Adipose tissue (tissue), 3 donors: ENCODE data around the gene STYXL1. TPM values are rescaled to one million over a fixed set of nuclear protein-coding genes. Genes with fewer than 3 reads are reported as not detected.
"Not testable (repeated sequence)": the region's sequence is repeated elsewhere in the genome, so short reads cannot be mapped to it uniquely, and the experiment has no call there.

Experiments used
- H3K27ac ChIP-seq: one replicate; pipeline ENCODE4 v1.5.1; 2013; ENCODE audit warnings: low read depth, low read length
- WGBS, 3 donors: extraction: QIAGEN DNeasy Blood & Tissue Kit; methylation state at CpG; one replicate each; pipeline ENCODE4 v1.1.7; 2013; 5-methylcytosine and 5-hydroxymethylcytosine counted together
- polyA plus RNA-seq, 3 donors: library from polyadenylated mRNA; stranded (reverse); fragments of 200-250 nt; gene quantifications; one replicate each; pipeline ENCODE4 v1.2.3, GENCODE V29; 2013
- donor health status: healthy with polysubstance abuse.
- donor health status: Bipolar disorder and iron deficiency.
- donor health status: healthy.

STYXL1 gene
- polyA plus RNA-seq, 3 donors, result 19.1 to 43.9 (median 34.9) TPM

DNA sequence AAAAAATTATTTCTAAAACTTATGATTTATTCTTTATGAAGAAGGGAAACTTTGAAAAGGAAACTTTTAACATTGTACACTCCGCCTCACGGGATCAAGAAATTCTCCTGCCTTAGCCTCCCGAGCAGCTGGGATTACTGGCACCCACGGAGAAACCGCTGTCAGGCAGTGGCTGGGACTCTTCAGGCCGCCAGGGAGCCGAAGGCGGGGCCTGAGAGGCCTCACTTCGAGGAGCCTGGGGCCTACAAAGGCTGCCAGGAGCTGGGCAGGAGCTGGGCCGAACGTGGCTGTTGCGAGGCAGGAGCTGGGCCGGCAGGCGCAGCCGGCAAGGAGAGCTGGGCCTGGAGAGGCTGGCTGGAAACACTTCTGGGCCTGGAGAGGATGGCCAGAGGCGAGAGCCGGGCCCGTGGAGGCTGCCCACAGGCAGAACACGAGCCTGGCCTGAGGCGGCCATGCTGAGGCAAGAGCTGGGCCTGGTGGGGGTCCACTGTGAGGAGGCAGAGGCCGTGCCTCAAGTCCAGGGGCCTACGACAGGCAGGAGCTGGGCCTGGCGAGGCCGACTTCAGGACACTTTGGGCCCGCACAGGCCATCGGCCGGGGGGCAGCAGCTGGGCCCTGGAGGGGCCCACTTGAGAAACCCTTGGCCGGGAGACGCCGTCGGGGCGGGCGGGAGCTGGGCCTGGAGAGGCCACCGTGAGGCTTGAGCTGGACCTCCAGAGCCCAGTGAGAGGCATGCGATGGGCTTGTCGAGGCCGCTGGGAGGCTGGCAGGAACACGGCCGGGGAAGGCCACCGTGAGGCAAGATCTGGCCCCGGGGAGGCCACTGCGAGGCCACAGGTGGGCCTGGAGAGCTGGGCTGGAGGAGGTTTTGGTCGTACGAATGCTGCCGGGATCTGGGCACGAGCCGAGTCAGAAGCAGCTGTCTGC lies 23.8 kb upstream of the STYXL1 start:
- H3K27ac ChIP-seq, result no peak overlapping the region
- 86 to 92% (median 89%) methylated on average over 45 to 47 of the region's 47 CpGs for WGBS, 3 donors

DNA sequence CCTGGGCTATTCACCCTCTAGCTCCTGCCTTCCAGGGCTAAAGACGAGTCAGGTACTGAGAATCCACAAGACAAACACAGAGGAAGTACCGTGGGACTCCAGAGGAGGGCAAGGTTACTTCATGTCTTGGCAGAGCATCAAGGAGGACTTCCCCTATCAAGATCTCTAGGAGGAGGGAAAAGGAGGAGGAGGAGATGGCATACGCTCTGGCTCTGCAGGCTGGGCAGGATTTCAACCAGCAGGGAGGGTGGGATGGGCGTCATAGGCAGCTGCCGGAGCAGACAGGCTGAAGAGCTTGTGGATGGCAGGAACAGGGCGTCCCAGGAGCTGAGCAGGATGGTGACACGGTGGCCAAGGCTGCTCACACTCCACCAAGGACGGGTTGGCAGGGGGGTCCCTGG lies 21.4 kb upstream of the STYXL1 start:
- WGBS, 3 donors, result 24 to 31% (median 28%) methylated on average over 8 of the region's 8 CpGs
- H3K27ac ChIP-seq, result no peak overlapping the region

- WGBS, 3 donors, result 81 to 93% (median 92%) methylated on average over 14 of the region's 14 CpGs
- no peak overlapping the region for H3K27ac ChIP-seq
Observed at GRCh38 chr7:76066716-76067503, 19.1 kb upstream of the STYXL1 start.

GRCh38 chr7:76065016-76065612 lies 17.3 kb upstream of the STYXL1 start:
- 92 to 96% (median 93%) methylated on average over 14 of the region's 14 CpGs for WGBS, 3 donors
- no peak overlapping the region for H3K27ac ChIP-seq

DNA sequence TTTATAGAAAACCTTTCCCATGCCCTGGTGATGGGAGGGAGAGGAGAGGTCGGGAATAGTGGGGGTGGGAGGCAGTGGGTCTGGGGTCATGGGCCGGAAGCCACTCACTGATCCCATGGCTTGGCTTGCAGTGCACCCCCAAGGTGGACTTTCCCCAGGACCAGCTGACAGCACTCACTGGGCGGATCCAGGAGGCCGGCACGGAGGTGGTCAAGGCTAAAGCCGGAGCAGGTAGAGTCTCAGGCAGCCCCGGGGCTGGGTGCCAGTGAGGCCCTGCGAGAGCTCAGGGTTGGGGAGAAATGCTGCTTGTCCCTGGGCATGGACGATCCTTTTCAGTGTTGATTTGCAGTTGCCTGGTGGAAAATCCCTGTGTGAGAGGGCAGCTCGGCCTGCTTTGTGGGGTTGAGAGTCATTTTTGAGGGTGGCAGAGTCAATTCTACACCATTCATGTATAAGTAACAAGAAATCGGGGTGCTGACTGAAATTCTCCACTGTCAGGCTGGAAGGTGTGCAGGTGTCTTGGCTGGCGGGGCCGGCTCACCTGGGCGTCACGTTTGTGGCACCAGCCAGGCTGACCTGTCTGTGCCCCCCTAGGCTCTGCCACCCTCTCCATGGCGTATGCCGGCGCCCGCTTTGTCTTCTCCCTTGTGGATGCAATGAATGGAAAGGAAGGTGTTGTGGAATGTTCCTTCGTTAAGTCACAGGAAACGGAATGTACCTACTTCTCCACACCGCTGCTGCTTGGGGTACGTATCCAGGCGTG lies 16.6 kb upstream of the STYXL1 start:
- WGBS, 3 donors, result 92 to 97% (median 95%) methylated on average over 24 of the region's 24 CpGs
- no peak overlapping the region for H3K27ac ChIP-seq

DNA sequence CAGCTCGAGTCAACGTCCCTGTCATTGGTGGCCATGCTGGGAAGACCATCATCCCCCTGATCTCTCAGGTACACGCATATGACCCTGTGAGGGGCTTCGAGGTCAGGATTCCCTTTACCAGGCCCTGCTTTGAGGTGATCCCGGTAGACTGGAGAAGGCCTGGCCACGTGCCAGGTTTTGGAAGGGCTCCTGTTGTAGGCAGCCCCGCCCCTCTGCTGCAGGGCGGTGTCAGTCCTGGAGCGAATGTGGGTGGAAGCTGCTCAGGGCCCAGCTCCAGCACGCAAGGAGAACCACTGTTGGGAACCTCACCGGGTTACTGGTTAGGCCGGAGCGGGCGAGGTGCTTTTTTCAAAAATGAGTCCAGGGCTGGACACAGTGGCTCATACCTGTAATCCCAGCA lies 15.7 kb upstream of the STYXL1 start:
- no peak overlapping the region for H3K27ac ChIP-seq
- WGBS, 3 donors, result 69 to 78% (median 77%) methylated on average over 14 of the region's 14 CpGs

DNA sequence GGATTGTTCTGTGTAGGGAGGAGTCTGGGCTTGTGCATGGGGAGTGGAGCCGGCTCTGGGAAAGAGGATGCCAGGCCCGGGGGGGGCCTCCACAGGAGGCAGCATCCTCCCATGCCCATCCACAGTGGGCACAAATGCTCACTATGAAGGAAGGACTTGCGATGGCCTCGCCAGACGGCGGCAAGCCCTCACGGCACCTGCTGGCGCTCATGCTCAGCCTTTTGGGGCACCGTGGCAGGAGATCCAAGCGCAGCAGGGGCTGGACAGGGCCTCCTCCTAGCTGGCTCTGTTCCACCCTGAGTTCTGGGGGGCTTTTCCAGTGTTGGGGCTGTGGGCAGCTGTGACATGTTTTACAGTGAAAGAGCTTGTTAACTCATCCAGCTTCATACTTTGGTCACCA lies 15.3 kb upstream of the STYXL1 start:
- H3K27ac ChIP-seq, result no peak overlapping the region
- 93 to 97% (median 94%) methylated on average over 10 of the region's 10 CpGs for WGBS, 3 donors

- no peak overlapping the region for H3K27ac ChIP-seq
- WGBS, 3 donors, result 93 to 96% (median 95%) methylated on average over 15 of the region's 15 CpGs
Observed at GRCh38 chr7:76062254-76062653, 14.5 kb upstream of the STYXL1 start.

DNA sequence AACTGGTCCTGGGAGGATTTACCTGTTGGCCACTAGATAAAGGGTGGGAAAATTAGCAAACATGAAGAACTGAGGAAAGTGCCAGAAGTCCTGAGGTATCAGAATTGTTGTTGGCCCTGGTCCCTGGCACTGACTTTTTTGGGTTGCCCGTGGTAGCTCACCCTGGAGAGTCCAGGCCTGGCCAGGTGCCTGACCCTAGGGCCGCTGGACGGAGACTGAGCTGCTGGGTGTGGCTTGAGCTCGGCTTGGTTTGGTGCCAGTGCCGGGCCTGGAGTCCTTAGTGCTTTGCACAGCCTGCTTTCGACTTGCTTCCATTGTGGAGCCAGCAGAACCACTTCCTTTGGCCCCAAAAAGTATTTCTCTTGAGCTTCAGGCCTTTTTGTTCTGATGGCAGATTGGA lies 13.0 kb upstream of the STYXL1 start:
- WGBS, 3 donors, result 57 to 63% (median 61%) methylated on average over 6 of the region's 6 CpGs

GRCh38 chr7:76058745-76059144 lies 10.9 kb upstream of the STYXL1 start:
- 80 to 96% (median 94%) methylated on average over 7 of the region's 7 CpGs for WGBS, 3 donors

More for the DNA sequence above, 13.0 kb upstream of the STYXL1 start:
- H3K27ac ChIP-seq, result no peak overlapping the region

DNA sequence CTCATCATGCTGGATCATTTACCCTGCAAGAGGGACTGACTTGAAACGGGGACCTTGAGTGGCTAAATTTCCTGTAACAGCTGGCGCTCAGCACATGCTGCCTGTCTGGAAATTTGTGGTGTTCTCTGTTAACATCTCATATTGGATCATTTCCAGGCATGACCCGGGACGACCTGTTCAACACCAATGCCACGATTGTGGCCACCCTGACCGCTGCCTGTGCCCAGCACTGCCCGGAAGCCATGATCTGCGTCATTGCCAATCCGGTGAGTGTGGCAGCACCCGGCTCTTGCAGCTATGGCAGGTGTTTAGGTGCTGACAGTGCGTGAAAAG lies 10.0 kb upstream of the STYXL1 start:
- H3K27ac ChIP-seq, result no peak overlapping the region
- WGBS, 3 donors, result 49 to 85% (median 82%) methylated on average over 11 of the region's 11 CpGs

More at GRCh38 chr7:76058745-76059144, 10.9 kb upstream of the STYXL1 start:
- not testable (repeated sequence) for H3K27ac ChIP-seq

- WGBS, 3 donors, result 47 to 85% (median 75%) methylated on average over 18 of the region's 18 CpGs
- no peak overlapping the region for H3K27ac ChIP-seq
Observed at GRCh38 chr7:76057103-76057812, 9.5 kb upstream of the STYXL1 start.

DNA sequence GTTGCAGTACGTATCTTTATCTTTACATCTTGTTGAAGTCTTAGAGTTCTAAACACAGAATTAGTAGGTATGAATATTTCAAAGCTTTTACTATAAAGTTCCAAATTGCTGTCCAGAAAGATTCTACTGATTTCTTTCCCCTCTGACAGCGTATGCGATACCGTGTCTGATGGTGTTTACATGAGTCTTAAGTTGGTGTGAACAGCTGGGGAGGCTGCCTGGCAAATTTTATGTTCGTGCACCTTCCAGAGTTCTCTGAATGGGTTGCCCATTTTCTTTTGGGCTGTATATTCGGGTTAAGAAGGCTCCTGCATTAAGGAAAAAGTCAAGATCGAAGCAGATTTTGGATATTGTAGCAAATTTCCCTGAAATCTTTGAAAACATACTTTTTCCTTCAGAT lies 8.4 kb upstream of the STYXL1 start:
- WGBS, 3 donors, result 56 to 89% (median 84%) methylated on average over 7 of the region's 7 CpGs

DNA sequence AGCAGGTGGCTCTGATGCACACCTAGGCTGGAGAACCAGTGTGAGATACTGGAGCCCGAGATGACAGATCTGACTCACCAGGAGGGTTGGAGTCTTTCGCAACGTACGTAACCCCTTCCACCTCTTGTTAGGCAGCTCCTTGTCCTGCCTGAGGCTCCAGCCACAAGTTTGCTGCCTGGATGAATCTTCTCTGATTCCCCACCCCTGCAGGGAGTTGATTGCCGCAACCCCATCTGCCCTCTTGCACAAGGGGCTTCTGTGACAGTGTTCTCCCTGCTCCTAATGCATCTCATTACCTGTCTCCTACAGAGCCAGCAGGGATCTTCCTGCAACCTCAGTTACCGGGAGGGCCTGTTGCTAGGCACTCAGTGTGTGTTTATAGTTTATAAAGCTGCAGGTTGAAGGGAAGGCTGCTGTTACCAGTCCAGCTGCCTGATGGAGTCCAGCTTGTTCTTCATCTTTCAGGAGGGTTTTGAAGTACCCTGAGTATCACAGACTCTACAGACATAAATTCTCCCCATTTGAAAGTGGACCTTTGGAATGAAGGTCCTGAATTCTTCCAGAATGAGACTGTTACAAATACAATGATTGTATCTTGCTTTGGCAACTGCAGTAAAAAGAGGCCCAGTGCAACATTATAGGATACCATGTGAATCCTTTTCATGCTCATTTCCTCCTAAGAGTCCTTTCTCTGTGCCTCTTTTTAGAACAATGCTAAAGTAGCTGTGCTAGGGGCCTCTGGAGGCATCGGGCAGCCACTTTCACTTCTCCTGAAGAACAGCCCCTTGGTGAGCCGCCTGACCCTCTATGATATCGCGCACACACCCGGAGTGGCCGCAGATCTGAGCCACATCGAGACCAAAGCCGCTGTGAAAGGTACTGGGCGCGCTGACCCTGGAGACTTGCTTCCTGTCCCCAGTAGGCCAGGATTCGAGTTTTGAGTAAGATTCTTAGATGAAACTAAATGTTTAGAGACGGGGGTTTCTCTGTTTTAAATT lies 6.6 kb upstream of the STYXL1 start:
- no peak overlapping the region for H3K27ac ChIP-seq
- 70 to 79% (median 76%) methylated on average over 18 of the region's 18 CpGs for WGBS, 3 donors

More for the DNA sequence above, 8.4 kb upstream of the STYXL1 start:
- H3K27ac ChIP-seq, result no peak overlapping the region

GRCh38 chr7:76053461-76053860 lies 5.7 kb upstream of the STYXL1 start:
- WGBS, 3 donors, result 46 to 87% (median 78%) methylated on average over 6 of the region's 6 CpGs
- no peak overlapping the region for H3K27ac ChIP-seq

DNA sequence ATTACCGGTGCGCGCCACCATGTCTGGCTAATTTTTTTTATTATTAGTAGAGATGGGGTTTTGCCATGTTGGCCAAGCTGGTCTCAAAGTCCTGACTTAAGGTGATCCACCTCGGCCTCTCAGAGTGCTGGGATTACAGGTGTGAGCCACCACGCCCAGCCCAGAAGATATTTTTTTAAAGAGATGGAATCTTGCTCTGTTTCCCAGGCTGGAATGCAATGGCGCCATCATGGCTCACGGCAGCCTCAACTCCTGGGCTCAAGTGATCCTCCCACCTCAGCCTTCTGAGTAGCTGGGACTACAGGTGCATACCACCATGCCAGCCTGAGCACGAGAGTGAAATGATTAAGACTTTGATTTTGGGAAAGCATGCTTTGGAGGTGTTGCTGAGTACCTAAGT lies 4.9 kb upstream of the STYXL1 start:
- not testable (repeated sequence) for H3K27ac ChIP-seq
- 95 to 98% (median 95%) methylated on average over 8 of the region's 8 CpGs for WGBS, 3 donors

- WGBS, 3 donors, result 54 to 94% (median 93%) methylated on average over 4 of the region's 4 CpGs
- H3K27ac ChIP-seq, result no peak overlapping the region
Observed at GRCh38 chr7:76051840-76052239, 4.0 kb upstream of the STYXL1 start.
